Body of pancreas (tissue), 4 donors: ENCODE data around the gene DUSP18. TPM values are rescaled to one million over a fixed set of nuclear protein-coding genes. Genes with fewer than 3 reads are reported as not detected.
"Not testable (repeated sequence)": the region's sequence is repeated elsewhere in the genome, so short reads cannot be mapped to it uniquely, and the experiment has no call there.

Experiments used
- ATAC-seq: fragments of 150-250 bp; one replicate; pipeline ENCODE4 v1.9.1; 2016
- DNase-seq, 4 donors: peaks; one replicate each; pipeline ENCODE4 v3.0.0-alpha.2; 2019
- H3K27ac ChIP-seq, 4 donors: fragments of 200-600 bp; sonication (generic); 1 replicate in 3 of 4; 2 replicates in 1 of 4; pipeline versions ENCODE4 v1.5.1 to v1.6.1; 2016 to 2019; ENCODE audit warnings: mild to moderate bottlenecking in 1 of 4, mixed read lengths in 1 of 4, moderate library complexity in 1 of 4
- H3K27me3 ChIP-seq, 2 donors: fragments of 200-600 bp; sonication (generic); one replicate each; pipeline ENCODE4 v1.6.0; 2016; ENCODE audit warnings: mild to moderate bottlenecking in 1 of 2
- H3K36me3 ChIP-seq, 2 donors: fragments of 200-600 bp; sonication (generic); replicated peaks in 1 of 2; 2 replicates each; pipeline ENCODE4 v1.5.1; 2016; ENCODE audit warnings: low read depth in 2 of 2; ENCODE audit not compliant: insufficient read depth in 1 of 2
- H3K4me1 ChIP-seq: fragments of 200-600 bp; sonication (generic); one replicate; pipeline ENCODE4 v1.6.0; 2016
- H3K4me3 ChIP-seq, 2 donors: fragments of 200-600 bp; sonication (generic); 1 replicate in 1 of 2; 2 replicates in 1 of 2; pipeline ENCODE4 v1.5.1; 2016 to 2019
- H3K9me3 ChIP-seq, 3 donors: fragments of 200-600 bp; sonication (generic); 1 replicate in 2 of 3; 2 replicates in 1 of 3; pipeline ENCODE4 v1.5.1; 2016
- CTCF ChIP-seq, 7 experiments: fragments of 450-650 bp in 4 of 7; fragments of 200-600 bp in 3 of 7; sonication (generic) in 3 of 7; IDR thresholded peaks; one replicate each; pipeline ENCODE4 v1.5.1; 2016 to 2019; ENCODE audit warnings: antibody characterized with exemption in 7 of 7
- POLR2A ChIP-seq, 3 donors: fragments of 450-650 bp; IDR thresholded peaks; one replicate each; pipeline ENCODE4 v1.6.1; 2016; ENCODE audit warnings: antibody characterized with exemption in 3 of 3, mild to moderate bottlenecking in 2 of 3
- WGBS, 2 donors: methylation state at CpG; one replicate each; pipeline ENCODE4 v1.1.5; 2017; 5-methylcytosine and 5-hydroxymethylcytosine counted together
- intact Hi-C: fragments of 100-400 bp; cut with DNase I; formaldehyde crosslinking; loops from one replicate; pipeline ENCODE4 v1.15.1; 2023
- total RNA-seq, 2 donors: library from RNA; depleted of rRNA; stranded (reverse); fragments of >200 nt; gene quantifications; one replicate each; pipeline ENCODE4 v1.1.0, GENCODE V29; 2016

DUSP18 gene
- total RNA-seq, result 10 to 100 TPM in 1 of 2 donors, 1 to 10 TPM in 1; 2.3 to 19.1 TPM

GRCh38 chr22:30667494-30668385, at the start of gene DUSP18:
DUSP18 (minus strand) TSS chr22:30667875; CDS start chr22:30664003, 3,872 bp downstream.
- Histone ChIP-seq H3K4me1 (peaks cover 18% of the 10 kb centered on the region), H3K9me3 (no peaks in the 10 kb centered on the region), H3K4me3 (peak within 1 kb of the TSS; percentile 47 to 51), H3K27ac (peak within 1 kb of the TSS in 3 of 4 donors; percentile 46 to 65 (median 59)), H3K27me3 (no peaks in the 10 kb centered on the region), H3K36me3 (no peaks in the 10 kb centered on the region)
- intact Hi-C loops, result no loop called here
- DNase-seq, result peak; percentile 94 to 96 (median 96)
- peak; percentile 99 for ATAC-seq
- TF ChIP-seq POLR2A (IDR thresholded peaks at IDR 0.05), result peak; percentile 16 to 74 (median 74)
- peak in 4 of 7 experiments; percentile 24 to 45 (median 40) for TF ChIP-seq CTCF (IDR thresholded peaks at IDR 0.05)
- WGBS, 2 donors, result 0% methylated on average over 10 to 77 of the region's 77 CpGs

- DNase-seq, result no peak
- no peaks in the 10 kb centered on the region for H3K27me3 ChIP-seq
- H3K4me3 ChIP-seq, result no peak overlapping the region
- 92 to 97% methylated on average over 2 of the region's 2 CpGs for WGBS, 2 donors
- no peak for ATAC-seq
- no peaks in the 10 kb centered on the region for H3K9me3 ChIP-seq
- H3K4me1 ChIP-seq, result no peaks in the 10 kb centered on the region
- no peak overlapping the region for H3K27ac ChIP-seq
- H3K36me3 ChIP-seq, result no peaks in the 10 kb centered on the region
- intact Hi-C loops, result no loop called here
- no peak for TF ChIP-seq POLR2A (IDR thresholded peaks at IDR 0.05)
- no peak for TF ChIP-seq CTCF (IDR thresholded peaks at IDR 0.05)
Measured at GRCh38 chr22:30714062-30714461, 46.4 kb upstream of the DUSP18 start.

GRCh38 chr22:30712094-30712493, 44.4 kb upstream of the DUSP18 start:
- WGBS, 2 donors, result 91 to 100% methylated on average over 1 of the region's 1 CpG
- no peak for TF ChIP-seq POLR2A (IDR thresholded peaks at IDR 0.05)
- no peak for TF ChIP-seq CTCF (IDR thresholded peaks at IDR 0.05)
- Histone ChIP-seq H3K36me3 (no peaks in the 10 kb centered on the region), H3K27ac (no peak overlapping the region), H3K4me3 (no peak overlapping the region), H3K27me3 (no peaks in the 10 kb centered on the region), H3K9me3 (no peaks in the 10 kb centered on the region), H3K4me1 (no peaks in the 10 kb centered on the region)
- intact Hi-C loops, result no loop called here
- no peak for ATAC-seq
- DNase-seq, result no peak

- ATAC-seq, H3K27me3 ChIP-seq, H3K36me3 ChIP-seq, DNase-seq, intact Hi-C loops, H3K4me3 ChIP-seq, H3K27ac ChIP-seq, H3K4me1 ChIP-seq, H3K9me3 ChIP-seq: not testable (repeated sequence)
- 94 to 96% methylated on average over 6 of the region's 6 CpGs for WGBS, 2 donors
Measured at GRCh38 chr22:30709980-30710379, 42.3 kb upstream of the DUSP18 start.

GRCh38 chr22:30705710-30706651, 38.3 kb upstream of the DUSP18 start:
- no peaks in the 10 kb centered on the region for H3K4me1 ChIP-seq
- no peak overlapping the region for H3K4me3 ChIP-seq
- peak in 2 of 4 donors; percentile 11 to 13 for DNase-seq
- H3K36me3 ChIP-seq, result no peaks in the 10 kb centered on the region
- no peak for ATAC-seq
- H3K27ac ChIP-seq, result no peak overlapping the region
- H3K27me3 ChIP-seq, result no peaks in the 10 kb centered on the region
- intact Hi-C loops, result no loop called here
- TF ChIP-seq CTCF (IDR thresholded peaks at IDR 0.05) (no peak), POLR2A (IDR thresholded peaks at IDR 0.05) (no peak)
- H3K9me3 ChIP-seq, result no peaks in the 10 kb centered on the region
- whole genome bisulfite sequencing, 2 donors, result 46 to 48% methylated on average over 10 to 11 of the region's 11 CpGs
